HEK293 (cell line): ENCODE measurements around the gene ARHGAP5.
A peak's percentile ranks its signal among the peaks of the same experiment; 100 is the strongest.

Experiments used
- FEZF1 ChIP-seq: fragments of 450-650 bp; formaldehyde crosslinking; IDR thresholded peaks from 2 replicates; pipeline ENCODE4 v1.5.1; 2016; ENCODE audit warnings: missing biosample characterization, missing genetic modification characterization
- GLI4 ChIP-seq: fragments of 450-650 bp; formaldehyde crosslinking; IDR thresholded peaks from 2 replicates; pipeline ENCODE4 v1.5.1; 2016; ENCODE audit warnings: missing biosample characterization, missing genetic modification characterization
- IKZF3 ChIP-seq: fragments of 450-650 bp; IDR thresholded peaks from 2 replicates; pipeline ENCODE4 v1.5.0; 2018; ENCODE audit warnings: missing biosample characterization, mild to moderate bottlenecking, missing genetic modification characterization, moderate library complexity
- MZF1 ChIP-seq: fragments of 450-650 bp; formaldehyde crosslinking; IDR thresholded peaks from 2 replicates; pipeline ENCODE4 v1.5.1; 2017; ENCODE audit warnings: missing biosample characterization, missing genetic modification characterization, borderline replicate concordance
- RBAK ChIP-seq: fragments of 450-650 bp; formaldehyde crosslinking; IDR thresholded peaks from 2 replicates; pipeline ENCODE4 v1.5.1; 2016; ENCODE audit warnings: missing biosample characterization, missing genetic modification characterization
- SCRT1 ChIP-seq: fragments of 450-650 bp; formaldehyde crosslinking; IDR thresholded peaks from 2 replicates; pipeline ENCODE4 v1.5.1; 2016; ENCODE audit warnings: missing biosample characterization, missing genetic modification characterization, borderline replicate concordance
- WT1 ChIP-seq: fragments of 450-650 bp; formaldehyde crosslinking; IDR thresholded peaks from 2 replicates; pipeline ENCODE4 v1.5.1; 2016; ENCODE audit warnings: missing biosample characterization, missing genetic modification characterization
- YY2 ChIP-seq: fragments of 450-650 bp; formaldehyde crosslinking; IDR thresholded peaks from 2 replicates; pipeline ENCODE4 v1.5.1; 2016; ENCODE audit warnings: missing biosample characterization, missing genetic modification characterization
- ZBTB48 ChIP-seq: fragments of 450-650 bp; formaldehyde crosslinking; IDR thresholded peaks from 2 replicates; pipeline ENCODE4 v1.5.1; 2016; ENCODE audit warnings: missing biosample characterization, missing genetic modification characterization
- ZFP3 ChIP-seq: fragments of 450-650 bp; formaldehyde crosslinking; IDR thresholded peaks from 2 replicates; pipeline ENCODE4 v1.5.1; 2016; ENCODE audit warnings: low read depth, missing biosample characterization, missing genetic modification characterization
- ZNF10 ChIP-seq: fragments of 450-650 bp; formaldehyde crosslinking; IDR thresholded peaks from 2 replicates; pipeline ENCODE4 v1.5.1; 2017; ENCODE audit warnings: missing biosample characterization, missing genetic modification characterization
- ZNF174 ChIP-seq: fragments of 450-650 bp; formaldehyde crosslinking; IDR thresholded peaks from 2 replicates; pipeline ENCODE4 v1.5.0; 2017; ENCODE audit warnings: missing biosample characterization, mild to moderate bottlenecking, missing genetic modification characterization
- ZNF24 ChIP-seq: fragments of 450-650 bp; formaldehyde crosslinking; IDR thresholded peaks from 2 replicates; pipeline ENCODE4 v1.5.1; 2016; ENCODE audit warnings: missing biosample characterization, missing genetic modification characterization
- ZNF26 ChIP-seq: fragments of 450-650 bp; formaldehyde crosslinking; IDR thresholded peaks from 2 replicates; pipeline ENCODE4 v1.5.1; 2016; ENCODE audit warnings: missing biosample characterization, missing genetic modification characterization
- ZNF274 ChIP-seq, 2 experiments: fragments of 200-500 bp in 1 of 2; fragments of 450-650 bp in 1 of 2; sonication (Bioruptor generic) in 1 of 2; formaldehyde crosslinking in 1 of 2; IDR thresholded peaks; 2 replicates each; pipeline versions ENCODE4 v1.5.1 to v1.6.1; 2014 to 2016; ENCODE audit warnings: borderline replicate concordance in 1 of 2, inconsistent platforms in 1 of 2, low read length in 1 of 2, missing biosample characterization in 1 of 2, missing genetic modification characterization in 1 of 2
- ZNF280C ChIP-seq: fragments of 450-650 bp; formaldehyde crosslinking; IDR thresholded peaks from 2 replicates; pipeline ENCODE4 v1.5.1; 2016; ENCODE audit warnings: missing biosample characterization, missing genetic modification characterization
- ZNF302 ChIP-seq: fragments of 450-650 bp; formaldehyde crosslinking; IDR thresholded peaks from 2 replicates; pipeline ENCODE4 v1.5.1; 2016; ENCODE audit warnings: missing biosample characterization, missing genetic modification characterization, low read depth
- ZNF324 ChIP-seq: fragments of 450-650 bp; formaldehyde crosslinking; IDR thresholded peaks from 2 replicates; pipeline ENCODE4 v1.5.1; 2016; ENCODE audit warnings: missing biosample characterization, missing genetic modification characterization
- ZNF354C ChIP-seq: fragments of 450-650 bp; formaldehyde crosslinking; IDR thresholded peaks from 2 replicates; pipeline ENCODE4 v1.5.1; 2016; ENCODE audit warnings: missing biosample characterization, missing genetic modification characterization, low read depth, borderline replicate concordance
- ZNF473 ChIP-seq: fragments of 450-650 bp; formaldehyde crosslinking; IDR thresholded peaks from 2 replicates; pipeline ENCODE4 v1.5.1; 2017; ENCODE audit warnings: missing biosample characterization, missing genetic modification characterization
- ZNF548 ChIP-seq: fragments of 450-650 bp; formaldehyde crosslinking; IDR thresholded peaks from 2 replicates; pipeline ENCODE4 v1.5.1; 2016; ENCODE audit warnings: missing biosample characterization, missing genetic modification characterization
- ZNF585B ChIP-seq: fragments of 450-650 bp; formaldehyde crosslinking; IDR thresholded peaks from 2 replicates; pipeline ENCODE4 v1.5.1; 2016; ENCODE audit warnings: missing biosample characterization, missing genetic modification characterization
- ZNF621 ChIP-seq: fragments of 450-650 bp; formaldehyde crosslinking; IDR thresholded peaks from 2 replicates; pipeline ENCODE4 v1.5.1; 2017; ENCODE audit warnings: missing biosample characterization, missing genetic modification characterization
- ZNF692 ChIP-seq: fragments of 450-650 bp; formaldehyde crosslinking; IDR thresholded peaks from 2 replicates; pipeline ENCODE4 v1.5.1; 2016; ENCODE audit warnings: missing biosample characterization, missing genetic modification characterization
- ZNF701 ChIP-seq: fragments of 450-650 bp; formaldehyde crosslinking; IDR thresholded peaks from 2 replicates; pipeline ENCODE4 v1.5.1; 2016; ENCODE audit warnings: missing biosample characterization, missing genetic modification characterization
- ZNF777 ChIP-seq: fragments of 450-650 bp; formaldehyde crosslinking; IDR thresholded peaks from 2 replicates; pipeline ENCODE4 v1.5.1; 2017; ENCODE audit warnings: missing biosample characterization, missing genetic modification characterization, borderline replicate concordance
- ZNF830 ChIP-seq: fragments of 450-650 bp; IDR thresholded peaks from 2 replicates; pipeline ENCODE4 v1.5.0; 2018; ENCODE audit warnings: missing biosample characterization, missing genetic modification characterization, low read depth, mild to moderate bottlenecking, moderate library complexity
- ZSCAN23 ChIP-seq: fragments of 450-650 bp; formaldehyde crosslinking; IDR thresholded peaks from 2 replicates; pipeline ENCODE4 v1.5.1; 2016; ENCODE audit warnings: missing biosample characterization, missing genetic modification characterization
- TF ChIP-seq, protein P1 (sequence below): fragments of 450-650 bp; formaldehyde crosslinking; IDR thresholded peaks from 2 replicates; pipeline ENCODE4 v1.5.1; 2016; ENCODE audit warnings: missing biosample characterization, missing genetic modification characterization
- TF ChIP-seq, protein P2 (sequence below): fragments of 450-650 bp; formaldehyde crosslinking; IDR thresholded peaks from 2 replicates; pipeline ENCODE4 v1.5.1; 2016; ENCODE audit warnings: missing biosample characterization, missing genetic modification characterization

ARHGAP5 gene

GRCh38 chr14:32134448-32135097 lies 57.5 kb downstream of the ARHGAP5 start (continued):
- TF ChIP-seq ZNF280C (tag by site-specific recombination), result no peak
- TF ChIP-seq ZNF701, result no peak
- TF ChIP-seq ZNF548 (tag by site-specific recombination), result no peak
- TF ChIP-seq ZNF26 (tag by site-specific recombination), result no peak
- TF ChIP-seq ZNF324, result peak; percentile 94
- peak; percentile 99 for TF ChIP-seq WT1 (tag by site-specific recombination)
- peak; percentile 79 for TF ChIP-seq SCRT1
- no peak for TF ChIP-seq ZNF830
- no peak for TF ChIP-seq YY2 (tag by site-specific recombination)
- TF ChIP-seq ZNF354C (tag by site-specific recombination), result 0 out of 2 replicates have a peak, but pooled peaks have one; percentile 46
- TF ChIP-seq, protein P1, sequence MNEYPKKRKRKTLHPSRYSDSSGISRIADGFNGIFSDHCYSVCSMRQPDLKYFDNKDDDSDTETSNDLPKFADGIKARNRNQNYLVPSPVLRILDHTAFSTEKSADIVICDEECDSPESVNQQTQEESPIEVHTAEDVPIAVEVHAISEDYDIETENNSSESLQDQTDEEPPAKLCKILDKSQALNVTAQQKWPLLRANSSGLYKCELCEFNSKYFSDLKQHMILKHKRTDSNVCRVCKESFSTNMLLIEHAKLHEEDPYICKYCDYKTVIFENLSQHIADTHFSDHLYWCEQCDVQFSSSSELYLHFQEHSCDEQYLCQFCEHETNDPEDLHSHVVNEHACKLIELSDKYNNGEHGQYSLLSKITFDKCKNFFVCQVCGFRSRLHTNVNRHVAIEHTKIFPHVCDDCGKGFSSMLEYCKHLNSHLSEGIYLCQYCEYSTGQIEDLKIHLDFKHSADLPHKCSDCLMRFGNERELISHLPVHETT (tag by site-specific recombination), result peak; percentile 98
- peak; percentile 87; the same call in 1 of the 2 replicates for TF ChIP-seq ZNF174 (tag by site-specific recombination)
- TF ChIP-seq ZFP3 (tag by site-specific recombination), result no peak; the same call in 1 of the 2 replicates
- peak; percentile 55; the same call in 1 of the 2 replicates for TF ChIP-seq MZF1 (tag by site-specific recombination)
- TF ChIP-seq ZSCAN23 (tag by site-specific recombination), result peak; percentile 95
- TF ChIP-seq RBAK (tag by site-specific recombination), result no peak
- no peak for TF ChIP-seq ZNF473 (tag by site-specific recombination)
- TF ChIP-seq ZNF585B, result no peak; the same call in 1 of the 2 replicates
- TF ChIP-seq, protein P2, sequence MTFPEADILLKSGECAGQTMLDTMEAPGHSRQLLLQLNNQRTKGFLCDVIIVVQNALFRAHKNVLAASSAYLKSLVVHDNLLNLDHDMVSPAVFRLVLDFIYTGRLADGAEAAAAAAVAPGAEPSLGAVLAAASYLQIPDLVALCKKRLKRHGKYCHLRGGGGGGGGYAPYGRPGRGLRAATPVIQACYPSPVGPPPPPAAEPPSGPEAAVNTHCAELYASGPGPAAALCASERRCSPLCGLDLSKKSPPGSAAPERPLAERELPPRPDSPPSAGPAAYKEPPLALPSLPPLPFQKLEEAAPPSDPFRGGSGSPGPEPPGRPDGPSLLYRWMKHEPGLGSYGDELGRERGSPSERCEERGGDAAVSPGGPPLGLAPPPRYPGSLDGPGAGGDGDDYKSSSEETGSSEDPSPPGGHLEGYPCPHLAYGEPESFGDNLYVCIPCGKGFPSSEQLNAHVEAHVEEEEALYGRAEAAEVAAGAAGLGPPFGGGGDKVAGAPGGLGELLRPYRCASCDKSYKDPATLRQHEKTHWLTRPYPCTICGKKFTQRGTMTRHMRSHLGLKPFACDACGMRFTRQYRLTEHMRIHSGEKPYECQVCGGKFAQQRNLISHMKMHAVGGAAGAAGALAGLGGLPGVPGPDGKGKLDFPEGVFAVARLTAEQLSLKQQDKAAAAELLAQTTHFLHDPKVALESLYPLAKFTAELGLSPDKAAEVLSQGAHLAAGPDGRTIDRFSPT, result peak; percentile 99
- TF ChIP-seq ZNF777 (tag by site-specific recombination), result no peak
- TF ChIP-seq ZNF302 (tag by site-specific recombination), result no peak
- TF ChIP-seq ZNF274 (IDR thresholded peaks at IDR 0.05; ENCODE audit: low read length), result no peak
- TF ChIP-seq ZNF274 (tag by site-specific recombination; IDR thresholded peaks at IDR 0.05; ENCODE audit: borderline replicate concordance), result no peak
- 0 out of 2 replicates have a peak, but pooled peaks have one; percentile 62 for TF ChIP-seq ZNF621 (tag by site-specific recombination)
- peak; percentile 93 for TF ChIP-seq ZNF24 (tag by site-specific recombination)
- TF ChIP-seq IKZF3, result peak; percentile 92
- peak; percentile 86 for TF ChIP-seq ZNF692 (tag by site-specific recombination)
- TF ChIP-seq FEZF1 (tag by site-specific recombination), result peak; percentile 98
- peak; percentile 50; the same call in 1 of the 2 replicates for TF ChIP-seq GLI4 (tag by site-specific recombination)
- no peak for TF ChIP-seq ZBTB48
- peak; percentile 83; the same call in 1 of the 2 replicates for TF ChIP-seq ZNF10 (tag by site-specific recombination)
